DOHH2 (cell line): Measurements from ENCODE around the gene GPN1.

Experiments used
- CTCF ChIP-seq: fragments of 200-600 bp; sonication (generic); IDR thresholded peaks from one replicate; pipeline ENCODE4 v1.5.1; 2014; ENCODE audit warnings: antibody characterized with exemption, mild to moderate bottlenecking, low read depth, low read length; ENCODE audit not compliant: poor library complexity, severe bottlenecking
- EZH2phosphoT487 ChIP-seq: fragments of 200-600 bp; sonication (generic); IDR thresholded peaks from 2 replicates; pipeline ENCODE4 v1.6.1; 2017; ENCODE audit warnings: borderline replicate concordance, mild to moderate bottlenecking, antibody characterized with exemption, low read length, moderate library complexity, mixed read lengths

DNA sequence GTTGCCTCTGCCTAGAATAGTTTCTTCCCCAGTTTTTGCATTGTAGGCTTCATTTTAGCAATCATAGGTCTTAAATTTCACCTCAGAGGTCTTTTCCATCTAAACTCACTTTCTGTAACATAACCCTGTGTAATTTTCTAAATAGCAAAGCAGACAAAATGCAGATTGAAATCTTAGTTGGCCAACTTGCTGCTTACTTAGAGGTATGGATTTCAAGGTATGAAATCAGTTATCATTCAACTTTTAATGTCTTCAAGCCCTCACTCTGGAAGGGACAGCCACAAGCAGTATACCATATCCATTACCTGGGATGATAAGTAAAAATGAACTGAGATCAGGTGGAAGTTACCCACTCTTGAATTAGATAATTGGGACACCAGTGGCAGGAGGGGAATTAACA is 3.9 kb upstream of the GPN1 start:
- TF ChIP-seq CTCF (no peak), EZH2phosphoT487 (no peak)
